Kidney tubule cell (primary cell): ENCODE data around the gene PTCRA.
"Not testable (repeated sequence)": the region's sequence is repeated elsewhere in the genome, so short reads cannot be mapped to it uniquely, and the experiment has no call there.

Experiments used
- DNase-seq: peaks from one replicate; pipeline ENCODE4 v3.0.0-alpha.2; 2018; ENCODE audit warnings: low spot score

PTCRA gene, protein sequence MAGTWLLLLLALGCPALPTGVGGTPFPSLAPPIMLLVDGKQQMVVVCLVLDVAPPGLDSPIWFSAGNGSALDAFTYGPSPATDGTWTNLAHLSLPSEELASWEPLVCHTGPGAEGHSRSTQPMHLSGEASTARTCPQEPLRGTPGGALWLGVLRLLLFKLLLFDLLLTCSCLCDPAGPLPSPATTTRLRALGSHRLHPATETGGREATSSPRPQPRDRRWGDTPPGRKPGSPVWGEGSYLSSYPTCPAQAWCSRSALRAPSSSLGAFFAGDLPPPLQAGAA

GRCh38 chr6:42915732-42916131, at the start of gene PTCRA:
PTCRA (plus strand) TSS chr6:42916053; CDS start chr6:42916070, 17 bp downstream.
- DNase-seq: no peak

DNA sequence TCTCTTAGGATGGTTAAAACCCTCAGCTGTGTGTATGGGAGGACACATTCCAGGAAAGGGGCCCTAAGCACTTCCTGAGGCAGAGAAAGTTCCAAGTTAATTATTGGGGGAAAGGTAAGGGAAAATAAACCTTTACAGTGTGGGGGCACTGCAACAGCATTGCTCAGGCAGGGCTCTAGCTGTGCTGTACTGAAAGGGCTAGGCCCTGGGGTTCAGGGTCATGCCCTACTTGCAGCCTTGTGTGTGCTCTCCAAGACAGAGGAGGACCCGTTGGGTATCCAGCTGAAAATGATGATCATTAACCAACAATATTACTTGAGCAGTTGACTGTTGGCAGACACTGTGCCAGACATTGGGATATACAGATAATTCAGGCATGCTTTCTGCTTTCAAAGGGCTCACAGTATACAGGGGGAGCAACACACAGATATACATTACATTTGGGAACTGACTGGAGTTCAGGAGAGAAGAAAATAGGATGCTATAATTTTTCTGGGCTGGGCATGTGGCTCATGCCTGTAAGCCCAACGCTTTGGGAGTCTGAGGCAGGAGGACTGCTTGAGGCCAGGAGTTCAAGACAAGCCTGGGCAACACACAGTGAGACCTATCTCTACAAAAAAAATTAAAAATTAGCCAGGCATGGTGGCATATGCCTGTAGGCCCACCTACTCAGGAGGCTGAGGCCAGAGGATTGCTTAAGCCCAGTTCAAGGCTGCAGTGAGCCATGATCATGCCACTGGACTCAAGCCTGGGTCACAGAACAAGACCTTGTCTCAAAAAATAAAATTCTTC, 45.5 kb upstream of the PTCRA start:
- DNase-seq: no peak

DNA sequence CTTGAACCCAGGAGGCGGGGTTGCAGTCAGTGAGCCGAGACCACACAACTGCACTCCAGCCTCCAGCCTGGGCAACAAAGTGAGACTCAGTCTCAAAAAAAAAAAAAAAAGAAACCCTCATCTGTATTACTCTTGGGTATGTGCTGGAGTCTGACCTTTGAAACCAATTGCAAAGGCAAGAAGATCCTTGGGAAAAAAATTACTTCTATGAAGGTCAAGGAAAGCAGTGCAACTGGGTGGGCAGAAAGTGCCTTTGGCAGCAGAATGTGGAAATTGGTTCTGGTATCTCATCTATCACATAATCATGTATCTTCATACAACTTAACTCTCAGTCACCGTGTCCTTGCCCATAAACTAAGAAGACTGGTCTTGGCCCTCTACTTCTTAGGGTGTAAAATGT, 44.1 kb upstream of the PTCRA start:
- DNase-seq: no peak

- no peak for DNase-seq
These were observed 42.5 kb upstream of the PTCRA start for GRCh38 chr6:42873313-42873712.

- peak; percentile 8 for DNase-seq
These were observed 38.2 kb upstream of the PTCRA start for GRCh38 chr6:42877695-42878094.

GRCh38 chr6:42879372-42880239, 36.2 kb upstream of the PTCRA start, which contains the start of gene RPL7L1:
RPL7L1 (plus strand) TSS chr6:42879616; CDS start chr6:42879911, 295 bp downstream.
- DNase-seq: peak; percentile 91

DNA sequence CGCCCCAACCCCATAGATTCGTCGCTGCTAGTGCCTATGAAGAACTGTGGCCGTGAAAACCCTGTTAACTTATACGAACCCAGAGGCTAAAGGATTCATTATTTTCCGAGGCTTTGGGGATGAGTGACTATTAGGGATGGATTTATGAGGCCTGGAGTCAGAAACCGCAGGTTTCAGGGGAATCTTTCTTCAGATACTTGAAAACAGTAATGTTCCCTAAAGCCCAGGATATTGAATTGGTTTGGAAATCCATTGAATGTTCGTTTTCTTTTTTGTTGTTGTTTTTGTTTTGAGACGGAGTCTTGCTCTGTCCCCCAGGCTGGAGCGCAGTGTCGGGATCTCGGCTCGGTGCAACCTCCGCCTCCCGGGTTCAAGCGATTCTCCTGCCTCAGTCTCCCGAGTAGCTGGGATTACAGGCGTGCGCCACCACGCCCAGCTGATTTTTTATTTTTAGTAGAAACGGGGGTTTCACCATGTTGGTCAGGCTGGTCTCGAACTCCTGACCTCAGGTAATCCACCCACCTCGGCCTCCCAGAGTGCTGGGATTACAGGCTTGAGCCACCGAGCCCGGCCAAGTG, 35.5 kb upstream of the PTCRA start:
- DNase-seq: not testable (repeated sequence)

- not testable (repeated sequence) for DNase-seq
These were observed 35.0 kb upstream of the PTCRA start for GRCh38 chr6:42880871-42881270.

GRCh38 chr6:42885702-42886101, 30.2 kb upstream of the PTCRA start:
- DNase-seq: no peak

DNA sequence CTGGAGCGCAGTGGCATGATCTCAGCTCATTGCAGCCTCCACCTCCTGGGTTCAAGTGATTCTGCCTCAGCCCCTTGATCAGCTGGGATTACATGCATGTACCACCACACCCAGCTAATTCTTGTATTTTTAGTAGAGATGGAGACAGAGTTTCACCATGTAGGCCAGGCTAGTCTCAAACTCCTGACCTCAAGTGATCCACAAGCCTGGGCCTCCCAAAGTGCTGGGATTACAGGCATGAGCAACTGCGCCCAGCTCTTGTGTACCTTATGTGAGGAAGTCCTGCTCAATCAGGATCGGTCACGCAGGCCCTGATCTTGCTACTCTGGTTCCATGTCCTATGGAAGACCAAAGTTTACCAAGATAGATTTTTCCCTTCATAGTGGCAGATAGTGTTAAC, 27.7 kb upstream of the PTCRA start:
- DNase-seq: not testable (repeated sequence)

- no peak for DNase-seq
These were observed 26.0 kb upstream of the PTCRA start for GRCh38 chr6:42889815-42890214.

- peak; percentile 95 for DNase-seq
These were observed 25.3 kb upstream of the PTCRA start for GRCh38 chr6:42890311-42891198.

GRCh38 chr6:42891199-42891722, 24.6 kb upstream of the PTCRA start:
- DNase-seq: no peak

- DNase-seq: not testable (repeated sequence)
These were observed 21.6 kb upstream of the PTCRA start for GRCh38 chr6:42894041-42894828.

- no peak for DNase-seq
These were observed 19.6 kb upstream of the PTCRA start for GRCh38 chr6:42896178-42896719.

DNA sequence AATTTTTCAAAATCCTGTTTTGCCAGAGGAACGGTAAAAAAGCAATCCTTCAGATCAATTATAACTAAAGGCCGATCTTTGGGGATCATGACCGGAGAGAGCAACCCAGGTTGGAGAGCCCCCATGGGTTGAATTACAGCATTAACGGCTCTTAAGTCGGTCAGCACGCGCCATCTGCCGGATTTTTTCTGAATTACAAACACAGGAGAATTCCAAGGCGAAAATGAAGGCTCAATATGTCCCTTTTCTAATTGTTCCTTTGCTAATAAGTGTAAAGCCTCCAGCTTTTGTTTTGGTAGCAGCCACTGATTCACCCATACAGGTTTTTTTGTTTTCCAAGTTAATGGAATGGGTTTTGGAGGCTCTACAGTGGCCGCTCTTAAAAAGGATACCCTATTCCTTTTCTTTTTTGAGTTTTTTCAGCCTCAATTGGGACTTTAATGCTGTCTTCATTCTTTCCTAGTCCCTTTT, 16.9 kb upstream of the PTCRA start:
- DNase-seq: peak; percentile 70

DNA sequence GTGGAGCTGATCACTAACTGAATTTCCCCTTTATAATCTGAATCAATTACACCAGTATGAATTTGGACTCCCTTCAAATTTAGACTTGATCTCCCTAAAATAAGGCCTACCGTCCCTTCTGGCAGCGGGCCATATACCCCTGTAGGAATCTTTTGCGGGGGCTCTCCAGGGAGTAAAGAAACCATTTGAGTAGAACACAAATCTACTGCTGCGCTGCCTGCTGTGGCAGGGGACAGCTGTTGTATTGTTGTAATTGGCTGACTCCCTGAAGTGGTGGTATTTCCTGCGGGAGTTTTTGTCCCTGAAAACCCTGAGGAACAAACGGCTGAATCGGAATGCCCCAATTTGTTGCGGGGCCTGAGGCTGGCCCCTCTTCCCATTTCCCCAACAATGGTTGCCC, 16.0 kb upstream of the PTCRA start:
- no peak for DNase-seq

DNA sequence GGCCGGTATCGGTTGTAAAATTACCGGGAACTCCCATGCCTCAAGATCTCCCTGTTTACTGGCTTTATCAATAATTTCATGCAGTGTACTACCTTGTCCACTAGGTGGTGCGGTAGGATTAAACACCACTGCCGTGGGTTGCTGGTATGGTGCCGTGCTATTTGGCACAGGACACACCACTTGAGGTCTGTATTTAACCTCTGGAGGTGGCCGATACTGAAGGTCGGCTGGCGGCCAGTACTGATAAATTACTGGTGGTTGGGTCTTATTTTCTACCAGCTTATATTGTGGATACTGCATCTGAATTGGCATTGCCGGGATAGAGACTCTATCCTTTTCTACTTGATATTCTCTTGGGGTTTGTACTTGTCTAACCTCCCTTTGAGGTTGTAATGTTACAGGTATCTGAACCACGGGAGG, 14.3 kb upstream of the PTCRA start:
- peak; percentile 87 for DNase-seq
